ENCODE measurements around the gene GRIK5. TPM values are rescaled to one million over a fixed set of nuclear protein-coding genes. Genes with fewer than 3 reads are reported as not detected.

Gene GRIK5
- total RNA-seq, 1 experiment from 2014 or later = 0.61 TPM

- no peaks in the 10 kb centered on the region for H3K9me3 Mint-ChIP-seq (ENCODE audit: low read depth, unreplicated experiment)
- peak; percentile 95 for DNase-seq
- TF ChIP-seq, protein P1, sequence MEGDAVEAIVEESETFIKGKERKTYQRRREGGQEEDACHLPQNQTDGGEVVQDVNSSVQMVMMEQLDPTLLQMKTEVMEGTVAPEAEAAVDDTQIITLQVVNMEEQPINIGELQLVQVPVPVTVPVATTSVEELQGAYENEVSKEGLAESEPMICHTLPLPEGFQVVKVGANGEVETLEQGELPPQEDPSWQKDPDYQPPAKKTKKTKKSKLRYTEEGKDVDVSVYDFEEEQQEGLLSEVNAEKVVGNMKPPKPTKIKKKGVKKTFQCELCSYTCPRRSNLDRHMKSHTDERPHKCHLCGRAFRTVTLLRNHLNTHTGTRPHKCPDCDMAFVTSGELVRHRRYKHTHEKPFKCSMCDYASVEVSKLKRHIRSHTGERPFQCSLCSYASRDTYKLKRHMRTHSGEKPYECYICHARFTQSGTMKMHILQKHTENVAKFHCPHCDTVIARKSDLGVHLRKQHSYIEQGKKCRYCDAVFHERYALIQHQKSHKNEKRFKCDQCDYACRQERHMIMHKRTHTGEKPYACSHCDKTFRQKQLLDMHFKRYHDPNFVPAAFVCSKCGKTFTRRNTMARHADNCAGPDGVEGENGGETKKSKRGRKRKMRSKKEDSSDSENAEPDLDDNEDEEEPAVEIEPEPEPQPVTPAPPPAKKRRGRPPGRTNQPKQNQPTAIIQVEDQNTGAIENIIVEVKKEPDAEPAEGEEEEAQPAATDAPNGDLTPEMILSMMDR (IDR thresholded peaks at IDR 0.05; ENCODE audit: unreplicated experiment) = no peak
- H3K36me3 Mint-ChIP-seq (ENCODE audit: insufficient read depth, unreplicated experiment) = peaks cover 24% of the 10 kb centered on the region
- CTCF ChIA-PET = interaction anchor here (0.5 to 2.7 kb wide), 13 partner anchors 23 to 611 kb away, joined by 3 to 16 read pairs (median 3); partner anchors contain the start of gene RPS19
- no peaks in the 10 kb centered on the region for H3K27me3 Mint-ChIP-seq (ENCODE audit: unreplicated experiment)
- peaks cover 23% of the 10 kb centered on the region for H3K4me1 Mint-ChIP-seq (ENCODE audit: low read depth, unreplicated experiment)
- H3K4me3 Mint-ChIP-seq (ENCODE audit: low read depth, unreplicated experiment) = peak overlapping the region; percentile 80
- TSS peak; percentile 72 for BruUV-seq (replicated peaks)
- intact Hi-C loops (cut with micrococcal nuclease; ENCODE audit: unreplicated experiment) = loop anchor here (10.0 kb wide), 1 partner anchor 164 kb away; the partner anchor contains the start of gene CEACAM3
- peak overlapping the region; percentile 68 for H3K27ac Mint-ChIP-seq (ENCODE audit: unreplicated experiment)
These were observed 111.5 kb downstream of the GRIK5 start for GRCh38 chr19:41958367-41959055.

DNA sequence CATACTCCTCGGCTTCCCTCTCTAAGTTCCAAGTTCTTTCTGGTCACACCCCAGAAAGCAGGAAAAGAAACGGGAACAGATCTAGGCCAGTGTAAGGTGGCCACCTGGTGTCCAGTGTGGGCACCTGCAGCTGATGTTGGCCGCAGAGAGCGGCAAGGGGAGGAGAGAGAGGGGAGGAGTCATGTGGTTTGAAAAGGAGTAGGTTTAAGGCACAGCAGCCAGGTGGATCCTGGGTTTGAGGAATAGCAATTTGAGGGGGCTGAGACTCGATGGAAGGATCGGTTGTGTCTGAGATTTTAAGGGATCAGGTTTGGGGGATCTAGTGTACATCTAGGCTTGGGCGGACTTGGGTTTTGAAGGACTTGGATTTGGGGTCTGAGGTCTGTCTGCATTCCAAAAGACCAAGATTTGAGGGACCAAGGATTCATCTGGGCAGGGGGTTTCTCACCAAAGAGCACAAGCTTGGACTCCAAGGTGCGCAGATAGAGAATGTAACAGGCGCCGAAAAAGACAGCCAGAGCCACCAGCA lies 112.1 kb downstream of the GRIK5 start:
- H3K4me3 Mint-ChIP-seq (ENCODE audit: low read depth, unreplicated experiment) = peak overlapping the region; percentile 80
- H3K27me3 Mint-ChIP-seq (ENCODE audit: unreplicated experiment) = no peaks in the 10 kb centered on the region
- CTCF ChIA-PET = interaction anchor here (0.5 to 2.7 kb wide), 12 partner anchors 54 to 610 kb away, joined by 3 to 16 read pairs (median 4); partner anchors contain the start of gene RPS19
- peaks cover 24% of the 10 kb centered on the region for H3K36me3 Mint-ChIP-seq (ENCODE audit: insufficient read depth, unreplicated experiment)
- DNase-seq = peak; percentile 89
- TF ChIP-seq, protein P1 (IDR thresholded peaks at IDR 0.05; ENCODE audit: unreplicated experiment) = peak; percentile 81
- H3K4me1 Mint-ChIP-seq (ENCODE audit: low read depth, unreplicated experiment) = peaks cover 23% of the 10 kb centered on the region
- peak overlapping the region; percentile 68 for H3K27ac Mint-ChIP-seq (ENCODE audit: unreplicated experiment)
- no peaks in the 10 kb centered on the region for H3K9me3 Mint-ChIP-seq (ENCODE audit: low read depth, unreplicated experiment)
- intact Hi-C loops (cut with micrococcal nuclease; ENCODE audit: unreplicated experiment) = loop anchor here (1.0 to 10.0 kb wide), 2 partner anchors 85 to 163 kb away; partner anchors contain the start of gene CEACAM3
- BruUV-seq (replicated peaks) = no TSS peak

- no TSS peak for BruUV-seq (replicated peaks)
- Mint-ChIP-seq H3K36me3 (ENCODE audit: insufficient read depth, unreplicated experiment) (peaks cover 24% of the 10 kb centered on the region), H3K9me3 (ENCODE audit: low read depth, unreplicated experiment) (no peaks in the 10 kb centered on the region), H3K27me3 (ENCODE audit: unreplicated experiment) (no peaks in the 10 kb centered on the region), H3K27ac (ENCODE audit: unreplicated experiment) (peak overlapping the region; percentile 68), H3K4me3 (ENCODE audit: low read depth, unreplicated experiment) (peak overlapping the region; percentile 80), H3K4me1 (ENCODE audit: low read depth, unreplicated experiment) (peaks cover 23% of the 10 kb centered on the region)
- TF ChIP-seq, protein P1 (IDR thresholded peaks at IDR 0.05; ENCODE audit: unreplicated experiment) = no peak
- CTCF ChIA-PET = interaction anchor here (0.6 to 2.7 kb wide), 9 partner anchors 54 to 280 kb away, joined by 3 to 16 read pairs (median 5); partner anchors contain the start of gene RPS19
- intact Hi-C loops (cut with micrococcal nuclease; ENCODE audit: unreplicated experiment) = loop anchor here (1.0 to 10.0 kb wide), 2 partner anchors 84 to 162 kb away; partner anchors contain the start of gene CEACAM3
- DNase-seq = no peak
These were observed 112.7 kb downstream of the GRIK5 start for GRCh38 chr19:41957161-41957837.

GRCh38 chr19:41956621-41957020 lies 113.4 kb downstream of the GRIK5 start:
- no peaks in the 10 kb centered on the region for H3K9me3 Mint-ChIP-seq (ENCODE audit: low read depth, unreplicated experiment)
- no peak overlapping the region for H3K4me3 Mint-ChIP-seq (ENCODE audit: low read depth, unreplicated experiment)
- CTCF ChIA-PET = interaction anchor here (1.3 to 2.2 kb wide), 4 partner anchors 69 to 97 kb away, joined by 3 to 16 read pairs (median 6); partner anchors contain the start of gene RPS19
- no peak overlapping the region for H3K27ac Mint-ChIP-seq (ENCODE audit: unreplicated experiment)
- no peaks in the 10 kb centered on the region for H3K27me3 Mint-ChIP-seq (ENCODE audit: unreplicated experiment)
- TF ChIP-seq, protein P1 (IDR thresholded peaks at IDR 0.05; ENCODE audit: unreplicated experiment) = no peak
- intact Hi-C loops (cut with micrococcal nuclease; ENCODE audit: unreplicated experiment) = loop anchor here (1.0 to 10.0 kb wide), 2 partner anchors 83 to 162 kb away; partner anchors contain the start of gene CEACAM3
- no peak for DNase-seq
- H3K36me3 Mint-ChIP-seq (ENCODE audit: insufficient read depth, unreplicated experiment) = peaks cover 24% of the 10 kb centered on the region
- BruUV-seq (replicated peaks) = no TSS peak
- peaks cover 27% of the 10 kb centered on the region for H3K4me1 Mint-ChIP-seq (ENCODE audit: low read depth, unreplicated experiment)
